Measurements from ENCODE around the gene KIF5C.

GRCh38 chr2:148963461-148963860 lies 88.4 kb downstream of the KIF5C start:
- no peak for TF ChIP-seq EZH2 (IDR thresholded peaks at IDR 0.05)
- no peak for TF ChIP-seq CTCF (IDR thresholded peaks at IDR 0.05)
